Tibial artery (tissue), 4 donors: ENCODE results near the gene MT4.

Experiments
- DNase-seq, 2 donors: peaks; one replicate each; pipeline ENCODE4 v3.0.0-alpha.2; 2019
- H3K27ac ChIP-seq, 2 donors: fragments of 200-600 bp; sonication (generic) in 1 of 2; 1 replicate in 1 of 2; 2 replicates in 1 of 2; pipeline ENCODE4 v1.5.1; 2018 to 2019; ENCODE audit warnings: mild to moderate bottlenecking in 1 of 2
- H3K27me3 ChIP-seq, 2 donors: fragments of 200-600 bp; sonication (generic) in 1 of 2; one replicate each; pipeline versions ENCODE4 v1.5.1 to v1.6.0; 2016 to 2019
- H3K36me3 ChIP-seq, 3 donors: fragments of 200-600 bp; sonication (generic) in 2 of 3; one replicate each; pipeline ENCODE4 v1.5.1; 2016 to 2019; ENCODE audit warnings: mild to moderate bottlenecking in 2 of 3
- H3K4me1 ChIP-seq, 4 donors: fragments of 200-600 bp; sonication (generic) in 2 of 4; 1 replicate in 3 of 4; 2 replicates in 1 of 4; pipeline ENCODE4 v1.5.1; 2016 to 2019
- H3K4me3 ChIP-seq, 2 donors: fragments of 200-600 bp; sonication (generic) in 1 of 2; 1 replicate in 1 of 2; 2 replicates in 1 of 2; pipeline ENCODE4 v1.5.1; 2018 to 2019; ENCODE audit warnings: mild to moderate bottlenecking in 2 of 2
- H3K9me3 ChIP-seq, 3 donors: fragments of 200-600 bp; sonication (generic) in 1 of 3; one replicate each; pipeline ENCODE4 v1.5.1; 2016 to 2019
- intact Hi-C: fragments of 100-400 bp; cut with DNase I; formaldehyde crosslinking; loops from one replicate; pipeline ENCODE4 v1.15.0; 2023; ENCODE audit warnings: low total_unique reads
- TF ChIP-seq, protein P1 (sequence below), 2 experiments: fragments of 200-600 bp in 1 of 2; fragments of 450-650 bp in 1 of 2; IDR thresholded peaks; one replicate each; pipeline ENCODE4 v1.5.1; 2017 to 2019; ENCODE audit warnings: antibody characterized with exemption in 2 of 2, mild to moderate bottlenecking in 1 of 2, moderate library complexity in 1 of 2

MT4 gene

DNA sequence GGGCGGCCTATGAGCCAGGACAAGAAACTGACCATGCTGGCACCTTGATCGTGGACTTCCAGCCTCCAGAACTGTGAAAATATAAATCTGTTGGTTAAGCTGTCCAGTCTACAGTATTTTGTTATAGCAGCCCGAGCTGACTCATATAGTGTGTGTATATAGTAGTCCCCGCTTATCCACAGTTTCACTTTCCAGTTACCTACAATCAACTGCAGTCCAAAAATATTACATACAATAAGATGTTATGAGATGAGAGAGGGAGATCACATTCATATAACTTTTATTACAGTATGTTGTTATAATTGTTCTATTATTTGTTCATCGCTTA lies 29.4 kb downstream of the MT4 start:
- peaks cover 0 to 27% of the 10 kb centered on the region in 2 donors for H3K27me3 ChIP-seq
- intact Hi-C loops, result no loop called here
- no peak for DNase-seq
- H3K4me3 ChIP-seq, result no peak overlapping the region
- H3K36me3 ChIP-seq, result no peaks in the 10 kb centered on the region
- H3K27ac ChIP-seq, result no peak overlapping the region
- no peaks in the 10 kb centered on the region for H3K9me3 ChIP-seq
- TF ChIP-seq, protein P1, sequence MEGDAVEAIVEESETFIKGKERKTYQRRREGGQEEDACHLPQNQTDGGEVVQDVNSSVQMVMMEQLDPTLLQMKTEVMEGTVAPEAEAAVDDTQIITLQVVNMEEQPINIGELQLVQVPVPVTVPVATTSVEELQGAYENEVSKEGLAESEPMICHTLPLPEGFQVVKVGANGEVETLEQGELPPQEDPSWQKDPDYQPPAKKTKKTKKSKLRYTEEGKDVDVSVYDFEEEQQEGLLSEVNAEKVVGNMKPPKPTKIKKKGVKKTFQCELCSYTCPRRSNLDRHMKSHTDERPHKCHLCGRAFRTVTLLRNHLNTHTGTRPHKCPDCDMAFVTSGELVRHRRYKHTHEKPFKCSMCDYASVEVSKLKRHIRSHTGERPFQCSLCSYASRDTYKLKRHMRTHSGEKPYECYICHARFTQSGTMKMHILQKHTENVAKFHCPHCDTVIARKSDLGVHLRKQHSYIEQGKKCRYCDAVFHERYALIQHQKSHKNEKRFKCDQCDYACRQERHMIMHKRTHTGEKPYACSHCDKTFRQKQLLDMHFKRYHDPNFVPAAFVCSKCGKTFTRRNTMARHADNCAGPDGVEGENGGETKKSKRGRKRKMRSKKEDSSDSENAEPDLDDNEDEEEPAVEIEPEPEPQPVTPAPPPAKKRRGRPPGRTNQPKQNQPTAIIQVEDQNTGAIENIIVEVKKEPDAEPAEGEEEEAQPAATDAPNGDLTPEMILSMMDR (IDR thresholded peaks at IDR 0.05), result no peak
- H3K4me1 ChIP-seq, result peaks cover 0 to 7% (median 6%) of the 10 kb centered on the region in 4 donors

DNA sequence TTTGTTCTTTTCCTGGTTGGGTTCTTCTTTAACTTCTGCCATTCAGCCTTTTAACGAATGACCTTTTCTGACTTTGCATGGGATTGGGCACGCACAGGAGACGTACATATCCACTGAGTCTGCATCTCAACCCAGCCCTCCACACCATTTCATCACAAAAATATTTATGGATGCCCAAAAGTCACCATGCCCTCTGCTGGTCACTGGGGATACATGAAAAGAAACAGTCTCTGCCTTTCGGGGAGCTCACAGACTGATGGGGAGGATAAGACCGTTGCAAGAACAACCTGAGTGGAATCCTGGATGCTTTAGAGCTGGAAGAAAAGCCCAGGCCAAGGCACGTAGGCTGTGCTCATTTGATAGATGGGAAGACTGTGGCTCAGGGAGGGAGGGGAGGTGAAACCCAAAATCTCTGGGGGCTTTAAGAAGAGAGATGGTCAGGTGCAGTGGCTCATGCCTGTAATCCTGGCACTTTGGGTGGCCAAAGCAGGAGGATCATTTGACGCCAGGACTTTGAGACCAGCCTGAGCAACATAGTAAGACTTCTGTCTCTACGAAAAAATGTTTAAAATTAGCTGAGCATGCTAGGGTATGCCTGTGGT lies 35.6 kb downstream of the MT4 start:
- peaks cover 0 to 3% of the 10 kb centered on the region in 2 donors for H3K27me3 ChIP-seq
- no peaks in the 10 kb centered on the region for H3K9me3 ChIP-seq
- peak in 1 of 2 donors; percentile 46 for DNase-seq
- H3K4me3 ChIP-seq, result no peak overlapping the region
- no peak overlapping the region for H3K27ac ChIP-seq
- TF ChIP-seq, protein P1 (IDR thresholded peaks at IDR 0.05), result peak; percentile 55 to 64
- intact Hi-C loops, result loop anchor here (5.0 kb wide), 2 partner anchors 83 to 102 kb away; no protein-coding TSS in a partner anchor
- H3K4me1 ChIP-seq, result peaks cover 0 to 2% (median 0%) of the 10 kb centered on the region in 4 donors
- H3K36me3 ChIP-seq, result no peaks in the 10 kb centered on the region

DNA sequence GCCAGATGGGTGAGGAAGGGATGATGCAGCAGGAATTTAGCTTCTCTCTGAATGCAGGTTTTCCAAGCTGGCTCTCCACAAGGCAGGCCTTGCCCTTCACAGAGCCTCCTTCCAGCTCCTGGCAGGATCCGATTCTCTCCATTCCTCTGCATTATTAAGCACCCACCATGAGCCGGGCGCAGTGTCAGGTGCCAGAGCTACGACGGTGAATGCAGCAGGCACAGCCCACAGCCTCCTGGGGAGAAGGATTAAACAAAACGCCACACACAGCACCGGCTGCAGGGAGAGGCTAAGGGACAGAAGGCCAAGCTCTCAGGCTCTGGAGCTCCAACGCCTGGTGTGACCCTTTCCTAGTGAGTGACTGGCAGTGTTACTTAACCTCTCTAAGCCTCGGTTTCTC lies 36.5 kb downstream of the MT4 start:
- Histone ChIP-seq H3K9me3 (no peaks in the 10 kb centered on the region), H3K4me3 (no peak overlapping the region), H3K36me3 (no peaks in the 10 kb centered on the region), H3K27ac (no peak overlapping the region), H3K4me1 (peaks cover 0 to 11% (median 7%) of the 10 kb centered on the region in 4 donors), H3K27me3 (peaks cover 0 to 3% of the 10 kb centered on the region in 2 donors)
- intact Hi-C loops, result loop anchor here (5.0 kb wide), 2 partner anchors 84 to 101 kb away; no protein-coding TSS in a partner anchor
- no peak for DNase-seq
- TF ChIP-seq, protein P1 (IDR thresholded peaks at IDR 0.05), result no peak

DNA sequence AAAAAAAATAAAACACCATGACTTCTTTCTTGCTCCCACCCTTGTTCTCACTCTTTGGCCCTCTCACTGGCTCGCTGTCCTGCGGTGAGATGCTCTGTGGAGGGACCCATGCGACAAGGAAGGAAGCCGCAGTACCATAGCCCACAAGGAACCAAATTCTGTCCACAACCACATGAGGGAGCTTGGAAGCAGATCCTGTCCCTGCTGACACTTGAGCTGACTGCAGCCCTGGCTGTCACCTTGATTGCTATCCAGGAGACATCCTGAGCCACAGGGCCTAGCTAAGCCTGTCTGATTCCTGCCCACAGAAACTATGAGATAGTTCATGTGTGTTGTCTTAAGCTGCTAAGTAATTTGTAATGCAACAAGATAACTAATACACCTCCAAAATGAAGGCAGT lies 38.7 kb downstream of the MT4 start:
- H3K9me3 ChIP-seq, result no peaks in the 10 kb centered on the region
- H3K27ac ChIP-seq, result no peak overlapping the region
- TF ChIP-seq, protein P1 (IDR thresholded peaks at IDR 0.05), result peak; percentile 49 to 59
- no peaks in the 10 kb centered on the region for H3K36me3 ChIP-seq
- no peak overlapping the region for H3K4me3 ChIP-seq
- H3K27me3 ChIP-seq, result no peaks in the 10 kb centered on the region
- H3K4me1 ChIP-seq, result peaks cover 0 to 29% (median 25%) of the 10 kb centered on the region in 4 donors
- intact Hi-C loops, result loop anchor here (5.0 kb wide), 2 partner anchors 86 to 99 kb away; no protein-coding TSS in a partner anchor
- peak in 1 of 2 donors; percentile 46 for DNase-seq

DNA sequence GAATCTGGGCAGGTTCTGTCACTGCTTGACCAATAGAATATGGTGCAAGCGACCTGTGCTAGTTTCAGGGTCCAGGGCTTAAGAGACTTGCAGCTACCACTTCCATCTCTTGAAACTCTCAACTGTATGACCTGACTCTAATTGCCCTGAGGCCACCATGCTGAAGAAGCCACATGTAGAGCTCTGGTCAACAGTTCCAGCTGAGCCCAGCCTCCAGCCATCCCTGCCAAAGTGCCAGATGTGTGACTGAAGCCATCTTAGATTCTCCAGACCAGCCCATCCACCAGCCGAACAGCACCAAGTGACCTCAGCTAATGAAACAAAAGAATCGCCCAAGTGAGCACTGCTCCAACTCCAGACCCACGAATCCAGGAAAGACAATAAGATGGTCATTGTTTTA lies 40.1 kb downstream of the MT4 start:
- DNase-seq, result no peak
- Histone ChIP-seq H3K36me3 (no peaks in the 10 kb centered on the region), H3K9me3 (no peaks in the 10 kb centered on the region), H3K4me1 (peaks cover 0 to 31% (median 27%) of the 10 kb centered on the region in 4 donors), H3K27me3 (no peaks in the 10 kb centered on the region), H3K4me3 (no peak overlapping the region), H3K27ac (peak overlapping the region; percentile 83 to 85)
- intact Hi-C loops, result loop anchor here (5.0 kb wide), 4 partner anchors 37 to 97 kb away; partner anchors contain the start of gene MT1X
- TF ChIP-seq, protein P1 (IDR thresholded peaks at IDR 0.05), result no peak
